Stomach (tissue), 4 donors: Measurements from ENCODE around the gene UHRF1.

ENCODE experiments used
- POLR2AphosphoS5 ChIP-seq, 3 donors: sonication (generic); formaldehyde crosslinking; IDR thresholded peaks; one replicate each; pipeline ENCODE4 v1.6.1; 2016; ENCODE audit warnings: antibody characterized with exemption in 3 of 3
- TF ChIP-seq, protein P1 (sequence below), 7 experiments: fragments of 450-650 bp in 4 of 7; fragments of 200-600 bp in 3 of 7; sonication (generic) in 3 of 7; IDR thresholded peaks; one replicate each; pipeline ENCODE4 v1.5.1; 2016 to 2019; ENCODE audit warnings: antibody characterized with exemption in 7 of 7, control low read depth in 2 of 7, mild to moderate bottlenecking in 1 of 7

DNA sequence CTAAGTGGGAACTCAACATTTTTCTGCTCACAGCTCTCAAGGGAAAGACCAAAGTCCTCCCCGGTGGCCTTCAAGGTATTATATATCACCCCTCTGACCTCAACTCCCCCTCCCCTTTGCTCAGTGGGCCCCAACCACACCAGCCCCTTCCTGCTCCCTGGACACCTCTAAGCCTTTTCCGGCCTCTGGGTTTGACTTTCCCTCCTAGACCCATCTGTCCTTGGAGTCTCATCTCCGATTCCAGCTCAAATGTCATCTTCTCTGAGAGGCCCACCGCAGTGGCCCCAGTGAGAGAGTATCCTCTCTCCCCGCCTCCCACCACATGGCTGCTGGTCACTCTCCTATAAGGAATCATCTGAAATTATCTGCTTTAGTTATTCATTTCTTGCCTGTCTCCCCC, 941 bp upstream of the UHRF1 start:
- TF ChIP-seq, protein P1, sequence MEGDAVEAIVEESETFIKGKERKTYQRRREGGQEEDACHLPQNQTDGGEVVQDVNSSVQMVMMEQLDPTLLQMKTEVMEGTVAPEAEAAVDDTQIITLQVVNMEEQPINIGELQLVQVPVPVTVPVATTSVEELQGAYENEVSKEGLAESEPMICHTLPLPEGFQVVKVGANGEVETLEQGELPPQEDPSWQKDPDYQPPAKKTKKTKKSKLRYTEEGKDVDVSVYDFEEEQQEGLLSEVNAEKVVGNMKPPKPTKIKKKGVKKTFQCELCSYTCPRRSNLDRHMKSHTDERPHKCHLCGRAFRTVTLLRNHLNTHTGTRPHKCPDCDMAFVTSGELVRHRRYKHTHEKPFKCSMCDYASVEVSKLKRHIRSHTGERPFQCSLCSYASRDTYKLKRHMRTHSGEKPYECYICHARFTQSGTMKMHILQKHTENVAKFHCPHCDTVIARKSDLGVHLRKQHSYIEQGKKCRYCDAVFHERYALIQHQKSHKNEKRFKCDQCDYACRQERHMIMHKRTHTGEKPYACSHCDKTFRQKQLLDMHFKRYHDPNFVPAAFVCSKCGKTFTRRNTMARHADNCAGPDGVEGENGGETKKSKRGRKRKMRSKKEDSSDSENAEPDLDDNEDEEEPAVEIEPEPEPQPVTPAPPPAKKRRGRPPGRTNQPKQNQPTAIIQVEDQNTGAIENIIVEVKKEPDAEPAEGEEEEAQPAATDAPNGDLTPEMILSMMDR (IDR thresholded peaks at IDR 0.05) = no peak
- TF ChIP-seq POLR2AphosphoS5 (IDR thresholded peaks at IDR 0.05) = no peak
